Neural progenitor cell (in vitro differentiated cells): ENCODE measurements around the gene COL4A2. TPM values are rescaled to one million over a fixed set of nuclear protein-coding genes. Genes with fewer than 3 reads are reported as not detected.

Experiments
- DNase-seq: peaks from one replicate; pipeline ENCODE4 v3.0.0-alpha.2; 2016; ENCODE audit warnings: low spot score
- H2AFZ ChIP-seq: fragments of 200-600 bp; sonication (generic); replicated peaks from 2 replicates; pipeline ENCODE4 v1.6.1; 2016; ENCODE audit warnings: antibody characterized with exemption
- H3F3A ChIP-seq: fragments of 200-600 bp; sonication (generic); 2 replicates; pipeline ENCODE4 v1.6.1; 2016; ENCODE audit warnings: antibody characterized with exemption, low read depth
- H3K27ac ChIP-seq: fragments of 200-600 bp; sonication (generic); 2 replicates; pipeline ENCODE4 v1.5.1; 2016; ENCODE audit warnings: mild to moderate bottlenecking
- H3K27me3 ChIP-seq: fragments of 200-600 bp; sonication (generic); 2 replicates; pipeline ENCODE4 v1.6.1; 2016; ENCODE audit warnings: mild to moderate bottlenecking, moderate library complexity
- H3K36me3 ChIP-seq: fragments of 200-600 bp; sonication (generic); 2 replicates; pipeline ENCODE4 v1.5.1; 2016
- H3K4me1 ChIP-seq: fragments of 200-600 bp; sonication (generic); 2 replicates; pipeline ENCODE4 v1.6.1; 2016; ENCODE audit warnings: mixed run types
- H3K4me2 ChIP-seq: fragments of 200-600 bp; sonication (generic); 2 replicates; pipeline ENCODE4 v1.6.1; 2016
- H3K4me3 ChIP-seq: fragments of 200-600 bp; sonication (generic); 2 replicates; pipeline ENCODE4 v1.5.1; 2016
- H3K79me2 ChIP-seq: fragments of 200-600 bp; sonication (generic); 2 replicates; pipeline ENCODE4 v1.6.1; 2016; ENCODE audit warnings: low read depth
- H3K9ac ChIP-seq: fragments of 200-600 bp; sonication (generic); 2 replicates; pipeline ENCODE4 v1.6.1; 2016
- H3K9me3 ChIP-seq: fragments of 200-600 bp; sonication (generic); 2 replicates; pipeline ENCODE4 v1.5.1; 2016; ENCODE audit warnings: low read depth
- H4K20me1 ChIP-seq: fragments of 200-600 bp; sonication (generic); 2 replicates; pipeline ENCODE4 v1.6.1; 2016; ENCODE audit warnings: low read depth
- H3K27ac Mint-ChIP-seq: 3 replicates; pipeline ENCODE4 v1.8.0; 2021; ENCODE audit warnings: mixed read lengths
- H3K27me3 Mint-ChIP-seq: 2 replicates; pipeline ENCODE4 v1.8.0; 2022; ENCODE audit warnings: low read depth, mild to moderate bottlenecking, inconsistent platforms, moderate library complexity, mixed read lengths; ENCODE audit not compliant: insufficient read depth
- H3K36me3 Mint-ChIP-seq: 3 replicates; pipeline ENCODE4 v1.8.0; 2021; ENCODE audit warnings: mixed read lengths
- H3K4me1 Mint-ChIP-seq: 3 replicates; pipeline ENCODE4 v1.8.0; 2021; ENCODE audit warnings: mixed read lengths
- H3K4me3 Mint-ChIP-seq: 3 replicates; pipeline ENCODE4 v1.8.0; 2021; ENCODE audit warnings: mild to moderate bottlenecking, moderate library complexity, mixed read lengths
- H3K9me3 Mint-ChIP-seq: 3 replicates; pipeline ENCODE4 v1.8.0; 2020; ENCODE audit warnings: mixed read lengths
- CTCF ChIP-seq: fragments of 200-600 bp; sonication (generic); IDR thresholded peaks from 2 replicates; pipeline ENCODE4 v1.5.1; 2017; ENCODE audit warnings: antibody characterized with exemption, mild to moderate bottlenecking
- EZH2 ChIP-seq: fragments of 200-600 bp; sonication (generic); IDR thresholded peaks from 2 replicates; pipeline ENCODE4 v1.6.1; 2017; ENCODE audit warnings: antibody characterized with exemption, mild to moderate bottlenecking, moderate library complexity
- EZH2phosphoT487 ChIP-seq: fragments of 200-600 bp; sonication (generic); IDR thresholded peaks from 2 replicates; pipeline ENCODE4 v1.6.1; 2017; ENCODE audit warnings: antibody characterized with exemption
- total RNA-seq: library from RNA; depleted of rRNA; stranded (reverse); fragments of >200 nt; gene quantifications from 2 replicates; pipeline ENCODE4 v1.2.3, GENCODE V29; 2015; ENCODE audit warnings: low replicate concordance

Gene COL4A2
- total RNA-seq, 1 donor from 2014 or later: 73.6 TPM

GRCh38 chr13:110509478-110509926 lies 202.4 kb downstream of the COL4A2 start:
- Mint-ChIP-seq H3K36me3 (peaks cover 30% of the 10 kb centered on the region), H3K27ac (peak overlapping the region; percentile 13), H3K4me1 (no peaks in the 10 kb centered on the region), H3K9me3 (no peaks in the 10 kb centered on the region), H3K4me3 (no peak overlapping the region), H3K27me3 (peaks cover 2% of the 10 kb centered on the region)
- no peaks in the 10 kb centered on the region for H3K4me1 ChIP-seq
- TF ChIP-seq EZH2phosphoT487: no peak
- no peak overlapping the region for H3K9ac ChIP-seq
- peaks cover 3% of the 10 kb centered on the region for H4K20me1 ChIP-seq
- no peak overlapping the region for H3K27ac ChIP-seq
- H3K36me3 ChIP-seq: no peaks in the 10 kb centered on the region
- DNase-seq: no peak
- H2AFZ ChIP-seq: no peak overlapping the region
- H3K9me3 ChIP-seq: no peaks in the 10 kb centered on the region
- no peak overlapping the region for H3K4me3 ChIP-seq
- H3K79me2 ChIP-seq: no peaks in the 10 kb centered on the region
- no peaks in the 10 kb centered on the region for H3K27me3 ChIP-seq
- H3F3A ChIP-seq: no peaks in the 10 kb centered on the region
- no peak overlapping the region for H3K4me2 ChIP-seq

- no peaks in the 10 kb centered on the region for H3K27me3 ChIP-seq
- TF ChIP-seq CTCF (no peak), EZH2phosphoT487 (no peak), EZH2 (no peak)
- no peaks in the 10 kb centered on the region for H3F3A ChIP-seq
- no peak overlapping the region for H3K4me2 ChIP-seq
- no peak overlapping the region for H3K27ac Mint-ChIP-seq
- H3K36me3 Mint-ChIP-seq: peaks cover 36% of the 10 kb centered on the region
- H3K27ac ChIP-seq: no peak overlapping the region
- H3K9me3 Mint-ChIP-seq: no peaks in the 10 kb centered on the region
- H2AFZ ChIP-seq: no peak overlapping the region
- H4K20me1 ChIP-seq: peaks cover 3% of the 10 kb centered on the region
- no peaks in the 10 kb centered on the region for H3K36me3 ChIP-seq
- H3K4me1 ChIP-seq: no peaks in the 10 kb centered on the region
- DNase-seq: no peak
- no peak overlapping the region for H3K4me3 Mint-ChIP-seq
- H3K4me3 ChIP-seq: no peak overlapping the region
- H3K27me3 Mint-ChIP-seq: peaks cover 2% of the 10 kb centered on the region
- H3K9me3 ChIP-seq: no peaks in the 10 kb centered on the region
- H3K79me2 ChIP-seq: no peaks in the 10 kb centered on the region
- H3K9ac ChIP-seq: no peak overlapping the region
- H3K4me1 Mint-ChIP-seq: no peaks in the 10 kb centered on the region
Observed at GRCh38 chr13:110509971-110510786, 203.1 kb downstream of the COL4A2 start.

GRCh38 chr13:110511509-110512181 lies 204.6 kb downstream of the COL4A2 start:
- H3K9me3 Mint-ChIP-seq: peaks cover 3% of the 10 kb centered on the region
- no peaks in the 10 kb centered on the region for H3K4me1 ChIP-seq
- H3K79me2 ChIP-seq: no peaks in the 10 kb centered on the region
- H3F3A ChIP-seq: no peaks in the 10 kb centered on the region
- no peak for DNase-seq
- H3K4me3 ChIP-seq: no peak overlapping the region
- H3K4me1 Mint-ChIP-seq: no peaks in the 10 kb centered on the region
- H3K27me3 ChIP-seq: no peaks in the 10 kb centered on the region
- H3K9ac ChIP-seq: no peak overlapping the region
- no peak overlapping the region for H3K27ac ChIP-seq
- peaks cover 3% of the 10 kb centered on the region for H4K20me1 ChIP-seq
- no peak overlapping the region for H2AFZ ChIP-seq
- H3K4me3 Mint-ChIP-seq: no peak overlapping the region
- no peak overlapping the region for H3K4me2 ChIP-seq
- H3K9me3 ChIP-seq: no peaks in the 10 kb centered on the region
- TF ChIP-seq CTCF (no peak), EZH2 (no peak), EZH2phosphoT487 (no peak)
- no peak overlapping the region for H3K27ac Mint-ChIP-seq
- peaks cover 26% of the 10 kb centered on the region for H3K36me3 Mint-ChIP-seq
- peaks cover 2% of the 10 kb centered on the region for H3K27me3 Mint-ChIP-seq
- H3K36me3 ChIP-seq: no peaks in the 10 kb centered on the region
